ENCODE data around the gene CBX1. TPM values are rescaled to one million over a fixed set of nuclear protein-coding genes. Genes with fewer than 3 reads are reported as not detected.

CBX1 gene
- total RNA-seq, 2 donors from 2014 or later, result 18.3 to 22.1 TPM

GRCh38 chr17:48127371-48128051 is 26.2 kb upstream of the CBX1 start:
- Histone ChIP-seq H3K9me3 (no peaks in the 10 kb centered on the region), H3K36me3 (peaks cover 10% of the 10 kb centered on the region), H3K4me3 (no peak overlapping the region), H3K27ac (no peak overlapping the region), H3K27me3 (no peaks in the 10 kb centered on the region), H3K4me1 (no peaks in the 10 kb centered on the region)
- TF ChIP-seq CTCF (IDR thresholded peaks at IDR 0.05), result no peak
- no peak for DNase-seq (ENCODE audit: low spot score)

GRCh38 chr17:48126532-48126850 is 25.2 kb upstream of the CBX1 start:
- no peaks in the 10 kb centered on the region for H3K4me1 ChIP-seq
- no peak for DNase-seq (ENCODE audit: low spot score)
- no peak for TF ChIP-seq CTCF (IDR thresholded peaks at IDR 0.05)
- H3K9me3 ChIP-seq, result no peaks in the 10 kb centered on the region
- no peak overlapping the region for H3K4me3 ChIP-seq
- no peak overlapping the region for H3K27ac ChIP-seq
- no peaks in the 10 kb centered on the region for H3K27me3 ChIP-seq
- peaks cover 20% of the 10 kb centered on the region for H3K36me3 ChIP-seq

- no peak for TF ChIP-seq CTCF (IDR thresholded peaks at IDR 0.05)
- DNase-seq (ENCODE audit: low spot score), result no peak
- no peaks in the 10 kb centered on the region for H3K27me3 ChIP-seq
Observed at GRCh38 chr17:48125829-48126531, 24.7 kb upstream of the CBX1 start.

GRCh38 chr17:48123776-48124388 is 22.6 kb upstream of the CBX1 start:
- Histone ChIP-seq H3K27me3 (no peaks in the 10 kb centered on the region), H3K4me3 (no peak overlapping the region), H3K36me3 (peaks cover 38% of the 10 kb centered on the region), H3K9me3 (no peaks in the 10 kb centered on the region), H3K27ac (no peak overlapping the region), H3K4me1 (no peaks in the 10 kb centered on the region)
- TF ChIP-seq CTCF (IDR thresholded peaks at IDR 0.05), result no peak
- no peak for DNase-seq (ENCODE audit: low spot score)

More at GRCh38 chr17:48125829-48126531, 24.7 kb upstream of the CBX1 start:
- Histone ChIP-seq H3K4me3 (no peak overlapping the region), H3K9me3 (no peaks in the 10 kb centered on the region), H3K36me3 (peaks cover 25% of the 10 kb centered on the region), H3K27ac (no peak overlapping the region), H3K4me1 (no peaks in the 10 kb centered on the region)

GRCh38 chr17:48123111-48123510 is 21.8 kb upstream of the CBX1 start:
- no peaks in the 10 kb centered on the region for H3K9me3 ChIP-seq
- no peak overlapping the region for H3K4me3 ChIP-seq
- peaks cover 46% of the 10 kb centered on the region for H3K36me3 ChIP-seq
- DNase-seq (ENCODE audit: low spot score), result no peak
- H3K4me1 ChIP-seq, result no peaks in the 10 kb centered on the region
- no peak overlapping the region for H3K27ac ChIP-seq
- H3K27me3 ChIP-seq, result no peaks in the 10 kb centered on the region
- TF ChIP-seq CTCF (IDR thresholded peaks at IDR 0.05), result no peak

Measured in right atrium auricular region (tissue), 2 donors.